ENCODE results near the gene RGS7.

DNA sequence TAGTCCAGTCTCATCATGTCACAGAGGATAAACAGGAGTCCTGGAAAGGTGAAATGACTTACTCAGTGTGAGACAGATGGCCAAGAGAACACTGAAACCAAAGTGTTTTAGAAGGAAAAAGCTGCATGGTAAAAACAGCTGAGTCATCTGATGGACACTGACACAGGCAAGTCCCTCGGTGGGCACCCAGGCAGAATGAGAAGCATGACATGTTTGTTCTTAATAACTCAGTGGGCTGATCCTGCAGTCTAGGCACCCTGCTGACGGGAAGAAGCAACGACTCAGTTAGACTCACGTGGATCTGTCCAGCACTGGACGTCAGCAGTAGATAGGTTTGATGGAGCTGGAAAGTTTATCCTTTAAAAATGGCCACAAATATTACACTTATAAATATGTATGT lies 116.9 kb downstream of the RGS7 start:
- TF ChIP-seq, protein P1, sequence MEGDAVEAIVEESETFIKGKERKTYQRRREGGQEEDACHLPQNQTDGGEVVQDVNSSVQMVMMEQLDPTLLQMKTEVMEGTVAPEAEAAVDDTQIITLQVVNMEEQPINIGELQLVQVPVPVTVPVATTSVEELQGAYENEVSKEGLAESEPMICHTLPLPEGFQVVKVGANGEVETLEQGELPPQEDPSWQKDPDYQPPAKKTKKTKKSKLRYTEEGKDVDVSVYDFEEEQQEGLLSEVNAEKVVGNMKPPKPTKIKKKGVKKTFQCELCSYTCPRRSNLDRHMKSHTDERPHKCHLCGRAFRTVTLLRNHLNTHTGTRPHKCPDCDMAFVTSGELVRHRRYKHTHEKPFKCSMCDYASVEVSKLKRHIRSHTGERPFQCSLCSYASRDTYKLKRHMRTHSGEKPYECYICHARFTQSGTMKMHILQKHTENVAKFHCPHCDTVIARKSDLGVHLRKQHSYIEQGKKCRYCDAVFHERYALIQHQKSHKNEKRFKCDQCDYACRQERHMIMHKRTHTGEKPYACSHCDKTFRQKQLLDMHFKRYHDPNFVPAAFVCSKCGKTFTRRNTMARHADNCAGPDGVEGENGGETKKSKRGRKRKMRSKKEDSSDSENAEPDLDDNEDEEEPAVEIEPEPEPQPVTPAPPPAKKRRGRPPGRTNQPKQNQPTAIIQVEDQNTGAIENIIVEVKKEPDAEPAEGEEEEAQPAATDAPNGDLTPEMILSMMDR (conservative IDR thresholded peaks at IDR 0.05; ENCODE audit: low read length): no peak
- TF ChIP-seq EZH2phosphoT487 (IDR thresholded peaks at IDR 0.05; ENCODE audit: borderline replicate concordance): no peak
